Heart left ventricle (tissue), 16 donors: Measurements from ENCODE around the gene CYSRT1. TPM values are rescaled to one million over a fixed set of nuclear protein-coding genes. Genes with fewer than 3 reads are reported as not detected.

Source experiments
- ATAC-seq, 4 donors: fragments of 200-7000 bp; cut with Tn5 transposase; one replicate each; pipeline ENCODE4 v1.9.1; 2020 to 2022; ENCODE audit warnings: moderate library complexity in 4 of 4, mild to moderate bottlenecking in 3 of 4, moderate number of reproducible peaks in 1 of 4
- DNase-seq, 5 donors: peaks; one replicate each; pipeline ENCODE4 v3.0.0-alpha.2; 2020
- H3K27ac ChIP-seq, 12 donors: fragments of 200-600 bp; sonication (generic) in 4 of 12; one replicate each; pipeline versions ENCODE4 v1.5.0 to v1.8.0; 2016 to 2022; ENCODE audit warnings: mild to moderate bottlenecking in 2 of 12
- H3K27me3 ChIP-seq, 9 donors: fragments of 200-600 bp; sonication (generic) in 2 of 9; one replicate each; pipeline versions ENCODE4 v1.5.1 to v1.8.0; 2016 to 2022; ENCODE audit warnings: mild to moderate bottlenecking in 3 of 9
- H3K36me3 ChIP-seq, 9 donors: fragments of 200-600 bp; sonication (generic) in 2 of 9; one replicate each; pipeline versions ENCODE4 v1.5.0 to v1.8.0; 2018 to 2022; ENCODE audit warnings: mild to moderate bottlenecking in 2 of 9
- H3K4me1 ChIP-seq, 12 donors: fragments of 200-600 bp; sonication (generic) in 4 of 12; one replicate each; pipeline versions ENCODE4 v1.5.0 to v1.8.0; 2016 to 2022; ENCODE audit warnings: mild to moderate bottlenecking in 3 of 12
- H3K4me3 ChIP-seq, 12 donors: fragments of 200-600 bp; sonication (generic) in 4 of 12; one replicate each; pipeline versions ENCODE4 v1.5.0 to v1.8.0; 2017 to 2022; ENCODE audit warnings: mild to moderate bottlenecking in 9 of 12, moderate library complexity in 4 of 12
- H3K9me3 ChIP-seq, 12 donors: fragments of 200-600 bp; sonication (generic) in 4 of 12; one replicate each; pipeline versions ENCODE4 v1.5.0 to v1.8.0; 2016 to 2022; ENCODE audit warnings: mild to moderate bottlenecking in 1 of 12
- POLR2A ChIP-seq, 2 donors: fragments of 450-650 bp; IDR thresholded peaks; one replicate each; pipeline ENCODE4 v1.6.1; 2017; ENCODE audit warnings: antibody characterized with exemption in 2 of 2, mild to moderate bottlenecking in 2 of 2, moderate library complexity in 2 of 2
- WGBS, 4 donors: extraction: QIAGEN DNeasy Blood & Tissue Kit in 2 of 4; methylation state at CpG; one replicate each; pipeline versions ENCODE4 v1.1.5 to v1.1.7; 2013 to 2018; 5-methylcytosine and 5-hydroxymethylcytosine counted together
- intact Hi-C, 10 donors: fragments of 100-400 bp; cut with DNase I; formaldehyde crosslinking; loops; one replicate each; pipeline versions ENCODE4 v1.11.1 to v1.14.2; 2022
- polyA plus RNA-seq, 2 donors: library from polyadenylated mRNA; stranded (reverse); fragments of 200-250 nt; gene quantifications; one replicate each; pipeline ENCODE4 v1.2.3, GENCODE V29; 2013
- total RNA-seq, 9 donors: library from RNA; depleted of rRNA in 2 of 9; stranded (reverse); fragments of >200 nt in 2 of 9; fragmentation: NEBNext Ultra II Directional in 3 of 9; extraction: Animal tissue kit (Norgen Biotek cat#: 25700) in 3 of 9; gene quantifications; one replicate each; pipeline versions ENCODE4 v1.1.0 to v1.2.4, GENCODE V29; 2016 to 2023
- TF ChIP-seq, protein P1 (sequence below), 12 donors: fragments of 200-600 bp; sonication (generic) in 4 of 12; IDR thresholded peaks; one replicate each; pipeline versions ENCODE4 v1.5.0 to v1.8.0; 2018 to 2022; ENCODE audit warnings: antibody characterized with exemption in 12 of 12, mild to moderate bottlenecking in 5 of 12
- donor health status: ischemic (EF 13 %, LVEDD 7.1; RV severe dilation, severe dysfunction).
- donor health status: healthy with polysubstance abuse.
- donor health status: DM: no; HTN: yes; CAD: no.
- donor health status: DM: no; HTN: no; CAD: no.
- donor health status: ischemic (EF 25% LVEDD 6.9; RV normal size, moderate dysfunction).
- donor health status: ischemic (EF 25% LVEDD 5.7; RV mildly dilated, moderate dysfunction).
- donor health status: healthy.
- donor health status: DM: yes; HTN: yes; CAD: no.
- donor health status: ischemic (EF 35%, LVEDD 5.7; RV mildly dilated, moderate dysfunction).
- donor health status: nonischemic (EF 11% LVEDD 7.7; RV severe dilation, severe dysfunction).
- donor health status: DM: yes; HTN: yes; CAD: no.
- donor health status: PGD.
- donor health status: ischemic (EF 29% LVEDD 5.4; RV normal size, mild dysfunction).
- donor health status: nonischemic (EF 23%, LVEDD 6.1; RV moderate dilation, normal function).

The CYSRT1 gene
- total and polyA plus RNA-seq, 11 donors, result 0.14 to 0.61 (median 0.27) TPM; not detected in 3

DNA sequence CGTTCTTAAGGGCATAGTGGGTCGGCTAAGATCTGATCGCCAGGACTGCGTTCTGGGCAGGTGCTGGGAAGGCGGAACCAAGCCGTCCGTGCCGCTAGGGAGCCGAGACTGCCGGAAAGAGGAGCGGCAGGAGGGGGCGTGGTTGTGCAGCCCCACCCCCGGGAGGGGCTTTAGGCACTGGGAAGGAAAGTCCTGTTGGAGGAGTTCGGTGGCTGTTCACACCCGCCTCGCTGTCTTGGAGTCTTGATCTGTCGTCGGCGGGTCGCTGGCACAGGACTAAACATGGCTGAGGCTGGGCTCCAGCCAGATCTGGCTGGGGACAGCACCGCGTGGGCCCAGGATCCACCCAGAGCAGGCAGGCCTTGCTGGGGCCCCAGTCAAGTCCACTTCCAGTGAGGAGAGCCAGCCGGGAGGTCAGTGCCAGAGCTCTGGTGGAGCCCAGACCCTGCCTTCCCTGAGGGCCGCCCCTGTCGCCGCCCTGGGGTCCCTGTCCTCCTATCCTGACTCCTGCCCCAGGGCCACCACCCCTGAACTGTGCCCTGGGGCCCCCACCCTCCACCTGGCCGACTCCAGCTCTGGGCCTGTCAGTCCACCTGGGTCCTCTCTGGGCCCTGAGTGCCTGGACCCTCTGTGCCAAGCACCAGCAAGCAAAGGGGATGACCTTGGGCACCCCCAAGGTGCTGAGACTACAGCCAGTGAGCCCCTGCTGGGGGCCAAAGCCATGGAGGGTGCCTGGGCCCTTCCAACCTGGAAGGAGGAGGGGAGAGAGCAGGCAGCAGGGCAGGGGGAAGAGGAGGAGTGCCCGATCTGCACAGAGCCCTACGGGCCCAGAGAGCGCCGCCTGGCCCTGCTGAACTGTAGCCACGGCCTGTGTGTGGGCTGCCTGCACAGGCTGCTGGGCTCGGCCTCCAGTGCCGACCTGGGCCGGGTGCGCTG, 7.4 kb upstream of the CYSRT1 start:
- ATAC-seq, result peak; percentile 45 to 70 (median 54)
- Histone ChIP-seq H3K27ac (peak overlapping the region in 11 of 12 donors; percentile 38 to 82 (median 63)), H3K4me1 (peaks cover 2 to 39% (median 27%) of the 10 kb centered on the region in 12 donors), H3K36me3 (peaks cover 0 to 19% (median 0%) of the 10 kb centered on the region in 9 donors), H3K4me3 (peak overlapping the region in 11 of 12 donors; percentile 16 to 55 (median 38)), H3K27me3 (peaks cover 0 to 4% (median 0%) of the 10 kb centered on the region in 9 donors), H3K9me3 (no peaks in the 10 kb centered on the region)
- peak; percentile 72 to 84 (median 74) for DNase-seq
- TF ChIP-seq, protein P1, sequence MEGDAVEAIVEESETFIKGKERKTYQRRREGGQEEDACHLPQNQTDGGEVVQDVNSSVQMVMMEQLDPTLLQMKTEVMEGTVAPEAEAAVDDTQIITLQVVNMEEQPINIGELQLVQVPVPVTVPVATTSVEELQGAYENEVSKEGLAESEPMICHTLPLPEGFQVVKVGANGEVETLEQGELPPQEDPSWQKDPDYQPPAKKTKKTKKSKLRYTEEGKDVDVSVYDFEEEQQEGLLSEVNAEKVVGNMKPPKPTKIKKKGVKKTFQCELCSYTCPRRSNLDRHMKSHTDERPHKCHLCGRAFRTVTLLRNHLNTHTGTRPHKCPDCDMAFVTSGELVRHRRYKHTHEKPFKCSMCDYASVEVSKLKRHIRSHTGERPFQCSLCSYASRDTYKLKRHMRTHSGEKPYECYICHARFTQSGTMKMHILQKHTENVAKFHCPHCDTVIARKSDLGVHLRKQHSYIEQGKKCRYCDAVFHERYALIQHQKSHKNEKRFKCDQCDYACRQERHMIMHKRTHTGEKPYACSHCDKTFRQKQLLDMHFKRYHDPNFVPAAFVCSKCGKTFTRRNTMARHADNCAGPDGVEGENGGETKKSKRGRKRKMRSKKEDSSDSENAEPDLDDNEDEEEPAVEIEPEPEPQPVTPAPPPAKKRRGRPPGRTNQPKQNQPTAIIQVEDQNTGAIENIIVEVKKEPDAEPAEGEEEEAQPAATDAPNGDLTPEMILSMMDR (IDR thresholded peaks at IDR 0.05), result no peak
- peak in 1 of 2 donors; percentile 43 for TF ChIP-seq POLR2A (IDR thresholded peaks at IDR 0.05)
- intact Hi-C loops, result no loop called here
- WGBS, 4 donors, result 46 to 65% (median 58%) methylated on average over 28 to 36 of the region's 36 CpGs

DNA sequence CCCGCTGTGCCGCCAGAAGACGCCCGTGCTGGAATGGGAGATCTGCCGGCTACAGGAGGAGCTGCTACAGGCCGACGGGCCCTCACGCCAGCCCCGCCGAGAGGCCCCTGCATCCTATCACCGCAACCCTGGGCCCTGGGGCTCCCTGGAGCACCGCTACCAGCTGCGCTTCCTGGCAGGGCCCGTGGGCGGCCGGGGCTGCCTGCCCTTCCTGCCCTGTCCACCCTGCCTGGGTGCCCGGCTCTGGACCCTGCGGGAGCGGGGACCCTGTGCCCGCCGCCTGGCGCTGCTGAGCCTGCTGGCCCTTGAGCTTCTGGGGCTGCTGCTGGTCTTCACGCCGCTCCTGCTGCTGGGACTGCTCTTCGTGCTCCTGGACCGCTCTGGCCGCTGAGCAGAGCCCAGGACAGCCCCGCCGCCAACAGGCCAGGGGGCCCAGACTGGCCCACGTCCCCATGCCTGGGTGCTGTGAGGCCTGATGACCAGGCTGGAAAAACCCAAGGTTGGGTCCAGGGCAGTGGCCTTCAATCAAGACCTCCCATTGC, 6.7 kb upstream of the CYSRT1 start:
- WGBS, 4 donors, result 87 to 90% (median 88%) methylated on average over 17 to 30 of the region's 30 CpGs
- H3K4me1 ChIP-seq, result peaks cover 2 to 46% (median 33%) of the 10 kb centered on the region in 12 donors
- peaks cover 0 to 19% (median 0%) of the 10 kb centered on the region in 9 donors for H3K36me3 ChIP-seq
- H3K27me3 ChIP-seq, result peaks cover 0 to 4% (median 0%) of the 10 kb centered on the region in 9 donors
- DNase-seq (no peak), ATAC-seq (no peak)
- peak overlapping the region in 10 of 12 donors; percentile 40 to 82 (median 70) for H3K27ac ChIP-seq
- H3K4me3 ChIP-seq, result peak overlapping the region in 8 of 12 donors; percentile 34 to 55 (median 44)
- no peaks in the 10 kb centered on the region for H3K9me3 ChIP-seq
- TF ChIP-seq, protein P1 (IDR thresholded peaks at IDR 0.05), result no peak
- no peak for TF ChIP-seq POLR2A (IDR thresholded peaks at IDR 0.05)
- intact Hi-C loops, result no loop called here

DNA sequence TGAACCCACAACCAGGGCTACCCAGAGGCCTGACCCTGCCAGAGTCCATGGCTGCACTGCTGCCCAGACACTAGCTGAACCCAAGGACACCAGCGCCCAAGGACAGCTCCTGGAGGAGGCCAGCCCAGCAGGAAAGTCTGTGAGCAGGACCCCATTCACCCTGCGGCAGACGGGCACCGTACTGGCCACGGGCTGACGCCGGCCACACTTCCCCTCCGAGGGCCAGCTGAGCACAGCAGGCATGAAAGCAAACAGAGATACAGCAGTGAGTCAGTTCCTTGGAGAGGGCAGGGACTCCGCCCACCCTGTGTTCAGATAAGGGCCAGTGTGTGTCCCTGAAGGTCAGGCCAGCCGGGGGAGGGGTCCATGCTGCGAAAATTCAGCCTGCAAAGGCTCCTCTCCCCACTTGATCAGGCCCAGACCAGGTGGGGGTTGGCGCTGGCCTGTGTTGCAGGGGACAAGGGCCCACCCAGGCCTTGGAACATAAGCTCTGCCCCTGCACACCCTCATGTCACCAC, 6.2 kb upstream of the CYSRT1 start:
- peak in 3 of 4 donors; percentile 14 to 41 (median 28) for ATAC-seq
- intact Hi-C loops, result no loop called here
- peaks cover 2 to 48% (median 34%) of the 10 kb centered on the region in 12 donors for H3K4me1 ChIP-seq
- no peak for TF ChIP-seq POLR2A (IDR thresholded peaks at IDR 0.05)
- peak in 2 of 5 donors; percentile 70 to 74 for DNase-seq
- peak overlapping the region in 10 of 12 donors; percentile 40 to 82 (median 70) for H3K27ac ChIP-seq
- H3K36me3 ChIP-seq, result peaks cover 0 to 19% (median 0%) of the 10 kb centered on the region in 9 donors
- peaks cover 0 to 4% (median 0%) of the 10 kb centered on the region in 9 donors for H3K27me3 ChIP-seq
- H3K9me3 ChIP-seq, result no peaks in the 10 kb centered on the region
- no peak overlapping the region for H3K4me3 ChIP-seq
- 20 to 41% (median 32%) methylated on average over 10 to 12 of the region's 12 CpGs for WGBS, 4 donors

DNA sequence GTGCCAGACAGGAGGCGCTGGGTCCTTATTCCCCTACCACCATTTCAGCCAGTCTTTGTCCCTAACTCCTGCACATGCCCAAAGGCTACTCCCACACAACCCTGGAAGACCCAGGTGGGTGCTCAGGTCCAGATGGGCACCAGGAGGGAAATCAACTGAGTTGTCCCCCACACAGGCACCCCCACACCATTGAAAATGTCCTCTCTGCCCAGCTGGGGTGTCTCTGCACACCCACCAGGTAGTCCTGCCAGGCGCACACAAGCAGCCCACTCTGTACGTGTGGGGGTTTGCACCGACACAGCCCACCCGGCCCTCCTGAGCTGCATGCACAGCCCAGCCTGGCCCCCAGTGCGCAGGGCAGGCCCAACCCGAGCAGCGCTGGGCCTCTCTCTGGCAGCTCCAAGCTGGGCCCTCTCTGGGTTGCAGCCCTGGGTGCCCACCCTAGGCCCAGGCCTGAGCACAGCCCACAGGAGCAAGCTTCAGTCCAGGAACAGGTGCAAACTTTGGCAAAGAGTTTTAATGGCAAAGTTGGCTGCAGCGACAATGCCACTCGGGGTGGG, 5.1 kb upstream of the CYSRT1 start:
- ATAC-seq (no peak), DNase-seq (no peak)
- Histone ChIP-seq H3K9me3 (no peaks in the 10 kb centered on the region), H3K27me3 (peaks cover 0 to 4% (median 0%) of the 10 kb centered on the region in 9 donors), H3K4me1 (peaks cover 2 to 55% (median 38%) of the 10 kb centered on the region in 12 donors), H3K36me3 (peaks cover 0 to 15% (median 0%) of the 10 kb centered on the region in 9 donors), H3K27ac (peak overlapping the region in 1 of 12 donors; percentile 77), H3K4me3 (no peak overlapping the region)
- intact Hi-C loops, result loop anchor here in 3 of 10 donors (5.0 to 10.0 kb wide), 2 partner anchors 33 to 435 kb away; partner anchors contain the start of genes ANAPC2 (in 2 of the 3) and SSNA1 (in 2 of the 3)
- 88 to 94% (median 92%) methylated on average over 10 of the region's 10 CpGs for WGBS, 4 donors
- TF ChIP-seq, protein P1 (IDR thresholded peaks at IDR 0.05), result no peak
- no peak for TF ChIP-seq POLR2A (IDR thresholded peaks at IDR 0.05)
